GM23338 (cell line): ENCODE measurements around the gene SMIM12. TPM values are rescaled to one million over a fixed set of nuclear protein-coding genes. Genes with fewer than 3 reads are reported as not detected.

ENCODE experiments used
- ATAC-seq: fragments of 200-7000 bp; cut with Tn5 transposase; 3 replicates; pipeline ENCODE4 v1.9.1; 2020
- DNase-seq: peaks from one replicate; pipeline ENCODE4 v3.0.0-alpha.2; 2015; ENCODE audit warnings: low spot score
- H2AFZ ChIP-seq: fragments of 200-600 bp; sonication (generic); 2 replicates; pipeline ENCODE4 v1.8.0; 2016; ENCODE audit warnings: antibody characterized with exemption, mild to moderate bottlenecking, moderate library complexity
- H3F3A ChIP-seq: fragments of 200-600 bp; sonication (generic); replicated peaks from 2 replicates; pipeline ENCODE4 v1.8.0; 2017; ENCODE audit warnings: antibody characterized with exemption, mixed run types, low read depth
- H3K27ac ChIP-seq: fragments of 200-600 bp; sonication (generic); 2 replicates; pipeline ENCODE4 v1.6.1; 2016; ENCODE audit warnings: low read depth
- H3K27me3 ChIP-seq: fragments of 200-600 bp; sonication (generic); 2 replicates; pipeline ENCODE4 v1.8.0; 2016; ENCODE audit warnings: mild to moderate bottlenecking, mixed run types, moderate library complexity; ENCODE audit not compliant: insufficient read depth
- H3K36me3 ChIP-seq: fragments of 200-600 bp; sonication (generic); 2 replicates; pipeline ENCODE4 v1.8.0; 2016; ENCODE audit warnings: mild to moderate bottlenecking; ENCODE audit not compliant: insufficient read depth
- H3K4me1 ChIP-seq: fragments of 200-600 bp; sonication (generic); 2 replicates; pipeline ENCODE4 v1.8.0; 2016; ENCODE audit warnings: mild to moderate bottlenecking, moderate library complexity; ENCODE audit not compliant: insufficient read depth
- H3K4me2 ChIP-seq: fragments of 200-600 bp; sonication (generic); 2 replicates; pipeline ENCODE4 v1.7.1; 2017; ENCODE audit warnings: mixed run types
- H3K4me3 ChIP-seq: fragments of 200-600 bp; sonication (generic); 2 replicates; pipeline ENCODE4 v1.6.1; 2016; ENCODE audit warnings: mixed run types
- H3K79me2 ChIP-seq: fragments of 200-600 bp; sonication (generic); replicated peaks from 2 replicates; pipeline ENCODE4 v1.8.0; 2017; ENCODE audit warnings: mild to moderate bottlenecking; ENCODE audit not compliant: insufficient read depth
- H3K9me2 ChIP-seq: fragments of 200-600 bp; sonication (generic); 2 replicates; pipeline ENCODE4 v1.8.0; 2017; ENCODE audit not compliant: insufficient read depth
- H4K20me1 ChIP-seq: fragments of 200-600 bp; sonication (generic); replicated peaks from 2 replicates; pipeline ENCODE4 v1.8.0; 2017; ENCODE audit warnings: mild to moderate bottlenecking; ENCODE audit not compliant: insufficient read depth
- H3K27ac Mint-ChIP-seq: 2 replicates; pipeline ENCODE4 v1.8.0; 2020; ENCODE audit warnings: inconsistent platforms, mild to moderate bottlenecking, moderate library complexity, mixed read lengths
- H3K27me3 Mint-ChIP-seq: 3 replicates; pipeline ENCODE4 v1.8.0; 2022; ENCODE audit warnings: low read depth, mild to moderate bottlenecking, moderate library complexity, mixed read lengths, inconsistent platforms; ENCODE audit not compliant: insufficient read depth, poor library complexity
- H3K36me3 Mint-ChIP-seq: 3 replicates; pipeline ENCODE4 v1.8.0; 2021; ENCODE audit warnings: low read depth, mild to moderate bottlenecking, inconsistent platforms, moderate library complexity, mixed read lengths
- H3K4me1 Mint-ChIP-seq: 3 replicates; pipeline ENCODE4 v1.8.0; 2020; ENCODE audit warnings: mild to moderate bottlenecking, inconsistent platforms, mixed read lengths
- H3K4me3 Mint-ChIP-seq: 3 replicates; pipeline ENCODE4 v1.8.0; 2021; ENCODE audit warnings: moderate library complexity, mild to moderate bottlenecking, inconsistent platforms, mixed read lengths
- H3K9me3 Mint-ChIP-seq: 3 replicates; pipeline ENCODE4 v1.8.0; 2020; ENCODE audit warnings: moderate library complexity, mild to moderate bottlenecking, inconsistent platforms, mixed read lengths
- CREB1 ChIP-seq: fragments of 250-450 bp; sonication (Bioruptor Pico); IDR thresholded peaks from 2 replicates; pipeline ENCODE4 v1.5.0; 2020; ENCODE audit warnings: low read depth, mild to moderate bottlenecking, moderate library complexity
- EZH2 ChIP-seq: fragments of 200-600 bp; sonication (generic); IDR thresholded peaks from one replicate; pipeline ENCODE4 v1.8.0; 2017; ENCODE audit warnings: antibody characterized with exemption, mild to moderate bottlenecking, low read depth; ENCODE audit not compliant: unreplicated experiment
- EZH2phosphoT487 ChIP-seq: fragments of 200-600 bp; sonication (generic); IDR thresholded peaks from one replicate; pipeline ENCODE4 v1.8.1; 2018; ENCODE audit warnings: antibody characterized with exemption; ENCODE audit not compliant: unreplicated experiment
- JUNB ChIP-seq: IDR thresholded peaks from one replicate; pipeline ENCODE4 v1.6.1; 2016; ENCODE audit warnings: antibody characterized with exemption; ENCODE audit not compliant: unreplicated experiment
- NANOG ChIP-seq: IDR thresholded peaks from 2 replicates; pipeline ENCODE4 v1.6.1; 2016; ENCODE audit warnings: antibody characterized with exemption, borderline replicate concordance
- POLR2AphosphoS5 ChIP-seq: IDR thresholded peaks from 2 replicates; pipeline ENCODE4 v1.6.1; 2016; ENCODE audit warnings: antibody characterized with exemption, low read depth
- STAT1 ChIP-seq: IDR thresholded peaks from one replicate; pipeline ENCODE4 v1.6.1; 2016; ENCODE audit warnings: antibody characterized with exemption; ENCODE audit not compliant: unreplicated experiment
- ZNF114 ChIP-seq: fragments of 250-450 bp; sonication (Bioruptor Pico); IDR thresholded peaks from 2 replicates; pipeline ENCODE4 v1.5.0; 2020; ENCODE audit warnings: mild to moderate bottlenecking, moderate library complexity
- ZNF331 ChIP-seq: fragments of 250-450 bp; sonication (Bioruptor Pico); IDR thresholded peaks from 2 replicates; pipeline ENCODE4 v1.5.0; 2020; ENCODE audit warnings: low read depth, mild to moderate bottlenecking, moderate library complexity
- polyA plus RNA-seq: library from polyadenylated mRNA; unstranded; fragments of >200 nt; fragmentation: Nextera tagmentation; extraction: Ambion mirVana; gene quantifications from 2 replicates; pipeline ENCODE4 v1.2.1, GENCODE V29; 2016
- total RNA-seq: library from RNA; depleted of rRNA; stranded (reverse); fragments of >200 nt; shearing (Covaris generic); gene quantifications from 2 replicates; pipeline ENCODE4 v1.2.3, GENCODE V29; 2014
- TF ChIP-seq, protein P1 (sequence below): IDR thresholded peaks from 2 replicates; pipeline ENCODE4 v1.6.1; 2016; ENCODE audit warnings: antibody characterized with exemption
- TF ChIP-seq, protein P2 (sequence below), 2 experiments: fragments of 200-600 bp in 1 of 2; sonication (generic) in 1 of 2; conservative IDR thresholded peaks; 2 replicates each; pipeline versions ENCODE4 v1.5.1 to v1.6.1; 2016 to 2017; ENCODE audit warnings: antibody characterized with exemption in 2 of 2, low read depth in 2 of 2, mild to moderate bottlenecking in 2 of 2, moderate library complexity in 1 of 2
- TF ChIP-seq, protein P3 (sequence below): IDR thresholded peaks from one replicate; pipeline ENCODE4 v1.6.1; 2018; ENCODE audit warnings: antibody characterized with exemption; ENCODE audit not compliant: unreplicated experiment

Gene SMIM12
- total and polyA plus RNA-seq, 2 experiments from 2014 or later = 22.7 to 25.3 TPM

GRCh38 chr1:34889705-34890104 is 30.2 kb upstream of the SMIM12 start:
- ATAC-seq = no peak
- peaks cover 3% of the 10 kb centered on the region; the same call in 1 of the 3 replicates for H3K4me1 Mint-ChIP-seq
- no peak overlapping the region for H2AFZ ChIP-seq
- no peak overlapping the region for H3K4me2 ChIP-seq
- H3K4me3 ChIP-seq = no peak overlapping the region
- no peak for DNase-seq
- H3K4me3 Mint-ChIP-seq = no peak overlapping the region
- H3K27me3 ChIP-seq = no peaks in the 10 kb centered on the region; the same call in 1 of the 2 replicates
- no peak overlapping the region for H3K27ac Mint-ChIP-seq
- H3K79me2 ChIP-seq = no peaks in the 10 kb centered on the region
- H3K27me3 Mint-ChIP-seq = peaks cover 6% of the 10 kb centered on the region
- H3K36me3 ChIP-seq = no peaks in the 10 kb centered on the region
- H4K20me1 ChIP-seq = no peaks in the 10 kb centered on the region; the same call in 1 of the 2 replicates
- H3F3A ChIP-seq = no peaks in the 10 kb centered on the region
- H3K27ac ChIP-seq = no peak overlapping the region
- H3K36me3 Mint-ChIP-seq = peaks cover 9% of the 10 kb centered on the region
- no peaks in the 10 kb centered on the region; the same call in 1 of the 2 replicates for H3K4me1 ChIP-seq
- no peaks in the 10 kb centered on the region for H3K9me2 ChIP-seq
- no peak for TF ChIP-seq EZH2
- TF ChIP-seq JUNB = no peak
- TF ChIP-seq CREB1 = no peak
- H3K9me3 Mint-ChIP-seq = peaks cover 15% of the 10 kb centered on the region

- Histone ChIP-seq H3K4me3 (no peak overlapping the region), H3K9me2 (no peaks in the 10 kb centered on the region), H3K36me3 (no peaks in the 10 kb centered on the region), H3K4me1 (no peaks in the 10 kb centered on the region; the same call in 1 of the 2 replicates), H2AFZ (no peak overlapping the region), H3K27ac (no peak overlapping the region), H3F3A (0 out of 2 replicates have a peak, but pooled peaks cover 2% of the 10 kb centered on the region), H3K79me2 (no peaks in the 10 kb centered on the region), H4K20me1 (no peaks in the 10 kb centered on the region; the same call in none of the 2 replicates), H3K4me2 (no peak overlapping the region), H3K27me3 (no peaks in the 10 kb centered on the region; the same call in 1 of the 2 replicates)
- ATAC-seq (no peak), DNase-seq (no peak)
- Mint-ChIP-seq H3K27ac (no peak overlapping the region), H3K4me1 (peaks cover 6% of the 10 kb centered on the region; the same call in 1 of the 3 replicates), H3K36me3 (peaks cover 8% of the 10 kb centered on the region), H3K4me3 (no peak overlapping the region), H3K27me3 (peaks cover 9% of the 10 kb centered on the region), H3K9me3 (peaks cover 9% of the 10 kb centered on the region)
- TF ChIP-seq POLR2AphosphoS5 (no peak), ZNF114 (no peak), STAT1 (no peak), JUNB (no peak), EZH2 (no peak), CREB1 (no peak), NANOG (no peak), EZH2phosphoT487 (no peak), ZNF331 (CRISPR knock-in tag) (no peak)
- TF ChIP-seq, protein P1, sequence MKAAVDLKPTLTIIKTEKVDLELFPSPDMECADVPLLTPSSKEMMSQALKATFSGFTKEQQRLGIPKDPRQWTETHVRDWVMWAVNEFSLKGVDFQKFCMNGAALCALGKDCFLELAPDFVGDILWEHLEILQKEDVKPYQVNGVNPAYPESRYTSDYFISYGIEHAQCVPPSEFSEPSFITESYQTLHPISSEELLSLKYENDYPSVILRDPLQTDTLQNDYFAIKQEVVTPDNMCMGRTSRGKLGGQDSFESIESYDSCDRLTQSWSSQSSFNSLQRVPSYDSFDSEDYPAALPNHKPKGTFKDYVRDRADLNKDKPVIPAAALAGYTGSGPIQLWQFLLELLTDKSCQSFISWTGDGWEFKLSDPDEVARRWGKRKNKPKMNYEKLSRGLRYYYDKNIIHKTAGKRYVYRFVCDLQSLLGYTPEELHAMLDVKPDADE = no peak
- TF ChIP-seq, protein P2, sequence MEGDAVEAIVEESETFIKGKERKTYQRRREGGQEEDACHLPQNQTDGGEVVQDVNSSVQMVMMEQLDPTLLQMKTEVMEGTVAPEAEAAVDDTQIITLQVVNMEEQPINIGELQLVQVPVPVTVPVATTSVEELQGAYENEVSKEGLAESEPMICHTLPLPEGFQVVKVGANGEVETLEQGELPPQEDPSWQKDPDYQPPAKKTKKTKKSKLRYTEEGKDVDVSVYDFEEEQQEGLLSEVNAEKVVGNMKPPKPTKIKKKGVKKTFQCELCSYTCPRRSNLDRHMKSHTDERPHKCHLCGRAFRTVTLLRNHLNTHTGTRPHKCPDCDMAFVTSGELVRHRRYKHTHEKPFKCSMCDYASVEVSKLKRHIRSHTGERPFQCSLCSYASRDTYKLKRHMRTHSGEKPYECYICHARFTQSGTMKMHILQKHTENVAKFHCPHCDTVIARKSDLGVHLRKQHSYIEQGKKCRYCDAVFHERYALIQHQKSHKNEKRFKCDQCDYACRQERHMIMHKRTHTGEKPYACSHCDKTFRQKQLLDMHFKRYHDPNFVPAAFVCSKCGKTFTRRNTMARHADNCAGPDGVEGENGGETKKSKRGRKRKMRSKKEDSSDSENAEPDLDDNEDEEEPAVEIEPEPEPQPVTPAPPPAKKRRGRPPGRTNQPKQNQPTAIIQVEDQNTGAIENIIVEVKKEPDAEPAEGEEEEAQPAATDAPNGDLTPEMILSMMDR (conservative IDR thresholded peaks at IDR 0.05; ENCODE audit: low read depth in 2 of 2) = no peak
- TF ChIP-seq, protein P3, sequence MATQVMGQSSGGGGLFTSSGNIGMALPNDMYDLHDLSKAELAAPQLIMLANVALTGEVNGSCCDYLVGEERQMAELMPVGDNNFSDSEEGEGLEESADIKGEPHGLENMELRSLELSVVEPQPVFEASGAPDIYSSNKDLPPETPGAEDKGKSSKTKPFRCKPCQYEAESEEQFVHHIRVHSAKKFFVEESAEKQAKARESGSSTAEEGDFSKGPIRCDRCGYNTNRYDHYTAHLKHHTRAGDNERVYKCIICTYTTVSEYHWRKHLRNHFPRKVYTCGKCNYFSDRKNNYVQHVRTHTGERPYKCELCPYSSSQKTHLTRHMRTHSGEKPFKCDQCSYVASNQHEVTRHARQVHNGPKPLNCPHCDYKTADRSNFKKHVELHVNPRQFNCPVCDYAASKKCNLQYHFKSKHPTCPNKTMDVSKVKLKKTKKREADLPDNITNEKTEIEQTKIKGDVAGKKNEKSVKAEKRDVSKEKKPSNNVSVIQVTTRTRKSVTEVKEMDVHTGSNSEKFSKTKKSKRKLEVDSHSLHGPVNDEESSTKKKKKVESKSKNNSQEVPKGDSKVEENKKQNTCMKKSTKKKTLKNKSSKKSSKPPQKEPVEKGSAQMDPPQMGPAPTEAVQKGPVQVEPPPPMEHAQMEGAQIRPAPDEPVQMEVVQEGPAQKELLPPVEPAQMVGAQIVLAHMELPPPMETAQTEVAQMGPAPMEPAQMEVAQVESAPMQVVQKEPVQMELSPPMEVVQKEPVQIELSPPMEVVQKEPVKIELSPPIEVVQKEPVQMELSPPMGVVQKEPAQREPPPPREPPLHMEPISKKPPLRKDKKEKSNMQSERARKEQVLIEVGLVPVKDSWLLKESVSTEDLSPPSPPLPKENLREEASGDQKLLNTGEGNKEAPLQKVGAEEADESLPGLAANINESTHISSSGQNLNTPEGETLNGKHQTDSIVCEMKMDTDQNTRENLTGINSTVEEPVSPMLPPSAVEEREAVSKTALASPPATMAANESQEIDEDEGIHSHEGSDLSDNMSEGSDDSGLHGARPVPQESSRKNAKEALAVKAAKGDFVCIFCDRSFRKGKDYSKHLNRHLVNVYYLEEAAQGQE = no peak
Measured at GRCh38 chr1:34887593-34887992, 28.0 kb upstream of the SMIM12 start.
